MM.1S (cell line): ENCODE measurements around the gene LRRC25.

Source experiments
- DNase-seq: peaks from one replicate; pipeline ENCODE4 v3.0.0-alpha.2; 2015
- H2AFZ ChIP-seq: fragments of 300-600 bp; sonication (generic); 2 replicates; pipeline ENCODE4 v1.6.0; 2016; ENCODE audit warnings: antibody characterized with exemption, low read length
- H3F3A ChIP-seq: fragments of 300-600 bp; sonication (generic); 2 replicates; pipeline ENCODE4 v1.6.1; 2016; ENCODE audit warnings: mild to moderate bottlenecking, antibody characterized with exemption, low read length, moderate library complexity, mixed read lengths; ENCODE audit not compliant: insufficient read depth
- H3K27ac ChIP-seq: fragments of 300-600 bp; sonication (generic); 2 replicates; pipeline ENCODE4 v1.5.1; 2016; ENCODE audit warnings: mild to moderate bottlenecking, low read length
- H3K27me3 ChIP-seq: fragments of 300-600 bp; sonication (generic); replicated peaks from 2 replicates; pipeline ENCODE4 v1.6.0; 2016; ENCODE audit warnings: low read length; ENCODE audit not compliant: insufficient read depth
- H3K36me3 ChIP-seq: fragments of 300-600 bp; sonication (generic); replicated peaks from 2 replicates; pipeline ENCODE4 v1.6.1; 2016; ENCODE audit warnings: mild to moderate bottlenecking, low read length, mixed read lengths; ENCODE audit not compliant: insufficient read depth
- H3K4me1 ChIP-seq: fragments of 300-600 bp; sonication (generic); 2 replicates; pipeline ENCODE4 v1.6.1; 2016; ENCODE audit warnings: low read length, mixed read lengths
- H3K4me2 ChIP-seq: fragments of 300-600 bp; sonication (generic); 2 replicates; pipeline ENCODE4 v1.6.0; 2016; ENCODE audit warnings: low read depth, low read length
- H3K4me3 ChIP-seq: fragments of 300-600 bp; sonication (generic); 2 replicates; pipeline ENCODE4 v1.5.1; 2016; ENCODE audit warnings: low read length, mixed read lengths
- H3K79me2 ChIP-seq: fragments of 300-600 bp; sonication (generic); 2 replicates; pipeline ENCODE4 v1.6.1; 2016; ENCODE audit warnings: mixed run types, low read length, mixed read lengths
- H3K9ac ChIP-seq: fragments of 300-600 bp; sonication (generic); 2 replicates; pipeline ENCODE4 v1.6.1; 2016; ENCODE audit warnings: low read length, mixed read lengths
- H3K9me2 ChIP-seq: fragments of 300-600 bp; sonication (generic); replicated peaks from 2 replicates; pipeline ENCODE4 v1.6.1; 2016; ENCODE audit warnings: mild to moderate bottlenecking, low read length, mixed read lengths; ENCODE audit not compliant: insufficient read depth
- H3K9me3 ChIP-seq: fragments of 300-600 bp; sonication (generic); replicated peaks from 2 replicates; pipeline ENCODE4 v1.6.1; 2016; ENCODE audit warnings: mild to moderate bottlenecking, low read length, mixed read lengths; ENCODE audit not compliant: insufficient read depth
- H4K20me1 ChIP-seq: fragments of 300-600 bp; sonication (generic); 2 replicates; pipeline ENCODE4 v1.6.1; 2016; ENCODE audit warnings: mild to moderate bottlenecking, low read length, moderate library complexity, mixed read lengths; ENCODE audit not compliant: insufficient read depth
- EZH2 ChIP-seq: fragments of 300-600 bp; sonication (generic); optimal IDR thresholded peaks from 2 replicates; pipeline ENCODE3; 2017; ENCODE audit warnings: low read depth, mild to moderate bottlenecking, antibody characterized with exemption, low read length, mixed read lengths
- EZH2phosphoT487 ChIP-seq: fragments of 300-600 bp; sonication (generic); IDR thresholded peaks from 2 replicates; pipeline ENCODE4 v1.6.1; 2018; ENCODE audit warnings: antibody characterized with exemption, low read length
- TF ChIP-seq, protein P1 (sequence below): fragments of 300-600 bp; sonication (generic); IDR thresholded peaks from 2 replicates; pipeline ENCODE4 v1.5.1; 2016; ENCODE audit warnings: antibody characterized with exemption, low read length, mixed read lengths

LRRC25 gene

DNA sequence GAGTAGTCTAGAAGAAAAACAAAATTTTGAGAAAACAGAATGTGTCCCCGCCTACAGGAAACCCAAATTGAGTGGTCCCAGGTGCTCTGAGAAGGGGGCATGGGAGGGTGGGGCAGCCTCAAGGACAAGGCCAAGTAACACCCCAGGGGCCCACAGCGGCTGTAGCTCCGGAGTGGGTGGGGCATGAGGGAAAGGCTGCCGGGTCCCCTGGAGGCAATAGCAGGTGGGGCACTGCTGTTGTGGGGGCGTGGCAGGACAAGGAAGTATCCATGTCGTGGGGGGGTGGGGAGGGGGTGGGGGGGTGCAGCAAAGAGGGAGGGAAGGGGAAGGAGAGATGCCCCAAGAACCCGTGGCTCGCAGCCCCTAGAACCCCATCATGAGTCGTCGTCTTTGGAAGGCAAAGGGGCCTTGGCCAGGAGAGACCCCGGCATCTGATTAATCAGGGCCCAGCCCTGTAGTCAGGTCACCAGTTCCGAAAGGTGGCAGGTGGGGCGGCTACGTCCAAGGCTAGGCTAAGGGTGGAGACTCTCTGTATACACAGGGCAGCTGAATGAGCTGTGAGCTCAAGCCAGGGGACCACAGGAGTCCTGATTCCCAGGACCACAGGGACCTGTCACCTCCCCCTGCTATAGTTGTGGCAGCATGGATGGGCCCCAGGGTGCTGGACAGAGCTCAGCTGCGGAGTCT is 48.0 kb upstream of the LRRC25 start:
- Histone ChIP-seq H3F3A (peaks cover 7% of the 10 kb centered on the region; the same call in 1 of the 2 replicates), H3K36me3 (peaks cover 8% of the 10 kb centered on the region), H3K9me2 (no peaks in the 10 kb centered on the region), H3K9me3 (no peaks in the 10 kb centered on the region), H3K4me2 (no peak overlapping the region), H4K20me1 (no peaks in the 10 kb centered on the region; the same call in 1 of the 2 replicates), H3K4me1 (no peaks in the 10 kb centered on the region), H3K4me3 (no peak overlapping the region), H2AFZ (no peak overlapping the region), H3K27ac (no peak overlapping the region), H3K79me2 (peaks cover 29% of the 10 kb centered on the region), H3K9ac (no peak overlapping the region), H3K27me3 (no peaks in the 10 kb centered on the region)
- DNase-seq = no peak
- TF ChIP-seq EZH2phosphoT487 = no peak
- no peak for TF ChIP-seq EZH2
- TF ChIP-seq, protein P1, sequence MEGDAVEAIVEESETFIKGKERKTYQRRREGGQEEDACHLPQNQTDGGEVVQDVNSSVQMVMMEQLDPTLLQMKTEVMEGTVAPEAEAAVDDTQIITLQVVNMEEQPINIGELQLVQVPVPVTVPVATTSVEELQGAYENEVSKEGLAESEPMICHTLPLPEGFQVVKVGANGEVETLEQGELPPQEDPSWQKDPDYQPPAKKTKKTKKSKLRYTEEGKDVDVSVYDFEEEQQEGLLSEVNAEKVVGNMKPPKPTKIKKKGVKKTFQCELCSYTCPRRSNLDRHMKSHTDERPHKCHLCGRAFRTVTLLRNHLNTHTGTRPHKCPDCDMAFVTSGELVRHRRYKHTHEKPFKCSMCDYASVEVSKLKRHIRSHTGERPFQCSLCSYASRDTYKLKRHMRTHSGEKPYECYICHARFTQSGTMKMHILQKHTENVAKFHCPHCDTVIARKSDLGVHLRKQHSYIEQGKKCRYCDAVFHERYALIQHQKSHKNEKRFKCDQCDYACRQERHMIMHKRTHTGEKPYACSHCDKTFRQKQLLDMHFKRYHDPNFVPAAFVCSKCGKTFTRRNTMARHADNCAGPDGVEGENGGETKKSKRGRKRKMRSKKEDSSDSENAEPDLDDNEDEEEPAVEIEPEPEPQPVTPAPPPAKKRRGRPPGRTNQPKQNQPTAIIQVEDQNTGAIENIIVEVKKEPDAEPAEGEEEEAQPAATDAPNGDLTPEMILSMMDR = no peak

DNA sequence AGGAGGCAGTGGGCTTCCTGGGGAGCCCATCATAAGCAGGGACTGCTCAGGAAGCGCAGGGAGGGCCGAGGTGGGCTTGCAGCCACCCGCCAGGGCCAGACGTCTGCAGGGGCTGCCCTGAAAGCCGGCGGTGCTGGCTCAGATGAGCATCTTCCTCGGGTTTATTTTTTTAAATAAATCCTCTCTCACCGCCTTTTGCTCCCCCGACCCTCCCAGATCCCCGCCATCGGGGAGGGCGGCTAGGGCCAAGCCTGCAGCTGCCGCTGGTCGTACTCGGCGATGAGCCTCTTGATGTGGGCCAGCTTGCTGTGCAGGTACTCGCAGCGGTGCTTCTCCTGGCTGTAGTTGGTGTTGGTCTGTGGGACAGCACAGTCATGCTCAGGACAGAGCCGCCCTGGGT is 47.1 kb upstream of the LRRC25 start:
- H3K9ac ChIP-seq = no peak overlapping the region
- no peak overlapping the region for H3K27ac ChIP-seq
- H3K4me3 ChIP-seq = no peak overlapping the region
- DNase-seq = no peak
- TF ChIP-seq EZH2phosphoT487 (no peak), EZH2 (no peak)
- TF ChIP-seq, protein P1 = no peak
- peaks cover 21% of the 10 kb centered on the region for H3K79me2 ChIP-seq
- no peaks in the 10 kb centered on the region; the same call in 1 of the 2 replicates for H4K20me1 ChIP-seq
- H3K4me2 ChIP-seq = no peak overlapping the region
- H3K9me3 ChIP-seq = no peaks in the 10 kb centered on the region
- no peaks in the 10 kb centered on the region for H3K4me1 ChIP-seq
- H3K9me2 ChIP-seq = no peaks in the 10 kb centered on the region
- H3F3A ChIP-seq = peaks cover 14% of the 10 kb centered on the region; the same call in 1 of the 2 replicates
- peaks cover 6% of the 10 kb centered on the region; the same call in 1 of the 2 replicates for H3K36me3 ChIP-seq
- no peaks in the 10 kb centered on the region for H3K27me3 ChIP-seq
- H2AFZ ChIP-seq = no peak overlapping the region

DNA sequence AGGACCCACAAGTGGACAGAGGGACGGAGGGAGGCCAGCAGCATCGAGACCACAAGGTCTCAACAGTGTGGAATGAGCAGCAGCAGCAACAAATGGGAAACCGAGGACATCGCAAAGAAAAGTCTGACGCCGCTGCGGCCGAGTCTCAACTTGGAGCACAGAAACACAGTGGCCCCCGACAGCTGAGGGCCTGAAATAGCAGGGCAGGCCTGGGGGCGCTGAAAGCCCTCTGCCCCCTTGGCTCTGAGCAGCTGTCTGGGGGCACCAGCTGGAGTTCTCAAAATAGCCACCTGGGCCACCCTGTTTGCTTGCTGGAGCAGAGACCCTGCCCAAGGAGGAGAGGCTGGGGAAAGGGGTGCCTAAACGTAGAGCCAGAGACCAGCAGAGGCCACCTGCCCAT is 46.4 kb upstream of the LRRC25 start:
- Histone ChIP-seq H3K36me3 (peaks cover 6% of the 10 kb centered on the region; the same call in 1 of the 2 replicates), H3K27me3 (no peaks in the 10 kb centered on the region), H2AFZ (no peak overlapping the region), H3K27ac (no peak overlapping the region), H3K4me2 (no peak overlapping the region), H4K20me1 (no peaks in the 10 kb centered on the region; the same call in 1 of the 2 replicates), H3K4me3 (no peak overlapping the region), H3K4me1 (no peaks in the 10 kb centered on the region), H3K79me2 (peaks cover 14% of the 10 kb centered on the region), H3K9me2 (no peaks in the 10 kb centered on the region), H3K9ac (no peak overlapping the region), H3F3A (peaks cover 17% of the 10 kb centered on the region; the same call in 1 of the 2 replicates), H3K9me3 (no peaks in the 10 kb centered on the region)
- DNase-seq = no peak
- TF ChIP-seq EZH2phosphoT487 (no peak), EZH2 (no peak)
- TF ChIP-seq, protein P1 = no peak
